MG63 (cell line): ENCODE results near the gene ANAPC2. TPM values are rescaled to one million over a fixed set of nuclear protein-coding genes. Genes with fewer than 3 reads are reported as not detected.
A peak's percentile ranks its signal among the peaks of the same experiment; 100 is the strongest.

ENCODE experiments used
- DNase-seq: peaks from one replicate; pipeline ENCODE4 v3.0.0-alpha.2; 2020
- H3K27me3 ChIP-seq: fragments of 250-450 bp; sonication (Bioruptor Pico); 2 replicates; pipeline ENCODE4 v1.5.1; 2020; ENCODE audit warnings: mild to moderate bottlenecking, moderate library complexity
- H3K36me3 ChIP-seq: fragments of 250-450 bp; sonication (Bioruptor Pico); 2 replicates; pipeline ENCODE4 v1.5.1; 2020; ENCODE audit warnings: mild to moderate bottlenecking, moderate library complexity
- H3K4me3 ChIP-seq: fragments of 250-450 bp; sonication (Bioruptor Pico); 2 replicates; pipeline ENCODE4 v1.5.1; 2020; ENCODE audit warnings: mild to moderate bottlenecking, moderate library complexity
- H3K9me3 ChIP-seq: fragments of 250-450 bp; sonication (Bioruptor Pico); 2 replicates; pipeline ENCODE4 v1.5.1; 2020; ENCODE audit warnings: mild to moderate bottlenecking, moderate library complexity
- total RNA-seq: library from RNA; depleted of rRNA; stranded (reverse); fragments of >200 nt; shearing (Covaris generic); gene quantifications from 2 replicates; pipeline ENCODE4 v1.2.3, GENCODE V29; 2014; ENCODE audit warnings: low replicate concordance

The ANAPC2 gene
- total RNA-seq, 1 experiment from 2014 or later = 34.6 TPM

DNA sequence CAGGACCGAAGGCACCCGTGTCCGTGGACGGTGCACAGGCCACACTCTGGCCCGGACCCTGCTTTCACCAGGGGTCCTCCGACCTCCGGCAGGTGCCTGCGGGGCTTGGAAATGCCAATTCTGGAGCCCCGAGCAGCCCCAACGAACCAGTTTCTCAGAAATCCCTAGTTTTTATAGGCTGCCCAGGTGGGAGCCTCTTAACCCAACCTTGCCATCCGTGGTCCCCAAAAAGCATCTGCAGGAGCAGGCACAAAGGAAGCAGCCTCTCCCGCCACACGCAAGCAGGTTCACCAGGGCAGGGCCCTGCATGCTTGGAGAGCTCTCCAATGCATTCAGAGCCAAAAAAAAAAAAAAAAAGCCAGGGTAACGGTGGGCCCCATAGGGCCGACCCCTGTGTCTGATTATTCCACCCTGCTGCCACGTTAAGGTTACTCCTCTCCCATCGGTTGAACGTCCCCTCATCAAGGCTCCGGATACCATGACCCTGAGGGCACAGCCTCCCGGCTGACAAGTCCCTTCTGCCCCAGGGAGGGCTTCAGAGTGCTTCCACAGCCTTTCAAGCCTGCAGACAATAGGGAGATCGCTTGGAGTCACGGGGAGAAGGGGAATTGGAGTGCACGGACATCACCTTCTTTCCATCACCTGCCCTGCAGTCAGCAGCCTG lies 13.0 kb upstream of the ANAPC2 start:
- Histone ChIP-seq H3K27me3 (no peaks in the 10 kb centered on the region), H3K9me3 (no peaks in the 10 kb centered on the region), H3K4me3 (peak overlapping the region; percentile 59), H3K36me3 (peaks cover 4% of the 10 kb centered on the region)
- DNase-seq = no peak

DNA sequence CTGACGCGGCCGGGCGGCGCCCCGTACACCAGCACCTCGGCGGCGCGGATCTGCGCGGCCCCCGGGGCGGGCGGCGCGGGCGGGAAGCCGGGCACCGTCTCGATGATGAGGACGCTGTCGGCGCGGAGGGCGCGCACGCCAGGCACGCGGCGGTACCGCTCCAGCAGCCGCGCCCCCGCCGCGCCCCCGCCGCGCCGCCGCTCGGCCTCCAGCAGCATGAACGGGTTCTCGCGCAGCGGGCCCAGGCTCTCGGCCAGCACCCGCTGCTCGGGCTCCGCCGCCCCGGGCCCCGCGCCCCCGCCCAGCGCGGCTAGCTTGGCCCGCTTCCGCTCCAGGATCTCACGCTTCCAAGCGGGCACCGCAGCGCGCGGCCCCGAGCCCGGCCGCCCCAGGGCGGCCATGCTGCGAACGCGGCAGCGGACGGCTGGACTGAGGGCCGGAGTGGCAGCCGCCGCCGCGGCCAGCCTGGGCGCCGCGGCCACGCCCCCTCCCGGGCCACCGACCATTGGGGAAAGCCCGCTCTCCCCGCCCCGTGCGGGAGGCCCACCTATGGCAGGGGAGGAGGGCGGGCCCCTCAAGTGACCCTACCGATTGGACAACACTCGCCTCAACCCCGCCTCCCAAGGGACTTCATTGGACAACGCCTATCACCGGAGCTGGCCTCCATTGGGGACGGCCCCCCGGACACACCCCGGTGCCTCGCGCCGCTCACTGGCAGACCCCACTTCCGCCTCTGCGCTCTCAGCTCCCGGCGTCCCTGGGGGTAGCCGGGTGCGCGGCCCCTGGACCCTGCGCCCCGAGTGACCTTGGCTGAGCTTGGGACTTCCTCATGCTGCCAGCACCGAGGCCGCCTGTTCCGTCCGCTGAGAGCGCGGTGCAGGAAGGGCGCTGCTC lies 12.2 kb upstream of the ANAPC2 start, which contains the start of gene TPRN:
TSS of gene TPRN (minus strand) at position 431 of the 894 bp plus-strand sequence. CDS start at position 401, 30 bp downstream.
- Histone ChIP-seq H3K27me3 (no peaks in the 10 kb centered on the region), H3K9me3 (no peaks in the 10 kb centered on the region), H3K36me3 (peaks cover 4% of the 10 kb centered on the region), H3K4me3 (peak within 1 kb of the TSS; percentile 59)
- DNase-seq = peak; percentile 99

DNA sequence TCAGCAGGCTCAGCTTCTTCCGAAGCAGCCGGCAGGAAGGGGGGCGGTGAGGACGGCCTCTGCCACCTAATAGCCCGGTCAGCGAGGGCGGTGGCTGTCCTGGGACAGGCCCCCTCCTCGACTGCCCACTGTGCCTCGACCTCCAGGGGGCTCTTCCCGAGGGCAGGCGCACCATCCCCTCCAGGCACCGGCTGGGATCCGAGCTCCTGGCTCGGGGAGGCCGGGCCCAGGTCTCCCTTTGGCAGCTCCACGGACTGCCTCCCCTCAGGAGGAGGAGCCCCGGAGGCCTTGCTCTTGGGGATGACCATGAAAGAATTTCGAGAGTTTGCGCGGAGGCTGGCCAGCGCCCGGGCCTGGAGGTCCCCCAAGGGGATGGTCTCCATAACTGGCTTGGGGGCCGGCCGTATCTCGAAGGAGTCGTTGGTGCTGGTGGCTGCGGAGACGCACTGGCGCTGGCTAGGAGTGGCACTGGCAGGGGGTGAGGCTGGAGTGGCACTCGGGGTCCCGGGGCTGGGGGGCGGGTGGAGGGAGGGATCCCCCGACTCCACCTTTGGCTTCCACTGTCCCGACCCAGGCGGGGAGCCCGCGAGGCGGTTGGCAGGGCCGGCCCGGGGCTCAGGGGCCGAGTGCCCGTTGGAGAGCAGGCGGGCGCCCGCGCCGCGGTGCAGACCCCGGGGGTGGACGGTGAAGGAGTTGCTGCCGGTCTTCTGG lies 11.2 kb upstream of the ANAPC2 start:
- DNase-seq = no peak

DNA sequence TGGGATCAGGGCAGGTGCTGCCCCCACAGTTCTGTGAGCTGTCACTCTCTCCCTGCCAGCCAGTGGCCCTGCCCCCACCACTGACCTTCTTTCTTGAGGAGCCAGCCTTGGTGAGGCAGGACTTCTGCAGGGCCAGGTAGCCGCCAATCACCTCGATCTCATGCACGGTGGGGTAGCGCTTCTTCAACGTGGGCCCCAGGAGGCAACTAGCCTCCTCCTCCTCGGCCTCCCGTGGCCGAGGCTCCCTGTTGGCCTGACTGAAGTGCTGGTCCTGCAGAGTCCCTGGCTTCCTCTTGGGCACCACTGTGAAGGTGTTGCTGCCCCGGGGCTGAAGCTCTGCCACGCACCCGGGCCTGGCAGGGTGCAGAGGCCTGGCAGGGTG lies 10.5 kb upstream of the ANAPC2 start:
- Histone ChIP-seq H3K4me3 (no peak overlapping the region), H3K36me3 (peaks cover under 1% of the 10 kb centered on the region; the same call in 1 of the 2 replicates), H3K27me3 (no peaks in the 10 kb centered on the region), H3K9me3 (no peaks in the 10 kb centered on the region)
- no peak for DNase-seq

More for the DNA sequence above, 11.2 kb upstream of the ANAPC2 start:
- peak overlapping the region; percentile 30 for H3K4me3 ChIP-seq
- peaks cover 4% of the 10 kb centered on the region for H3K36me3 ChIP-seq
- H3K27me3 ChIP-seq = no peaks in the 10 kb centered on the region
- no peaks in the 10 kb centered on the region for H3K9me3 ChIP-seq

DNA sequence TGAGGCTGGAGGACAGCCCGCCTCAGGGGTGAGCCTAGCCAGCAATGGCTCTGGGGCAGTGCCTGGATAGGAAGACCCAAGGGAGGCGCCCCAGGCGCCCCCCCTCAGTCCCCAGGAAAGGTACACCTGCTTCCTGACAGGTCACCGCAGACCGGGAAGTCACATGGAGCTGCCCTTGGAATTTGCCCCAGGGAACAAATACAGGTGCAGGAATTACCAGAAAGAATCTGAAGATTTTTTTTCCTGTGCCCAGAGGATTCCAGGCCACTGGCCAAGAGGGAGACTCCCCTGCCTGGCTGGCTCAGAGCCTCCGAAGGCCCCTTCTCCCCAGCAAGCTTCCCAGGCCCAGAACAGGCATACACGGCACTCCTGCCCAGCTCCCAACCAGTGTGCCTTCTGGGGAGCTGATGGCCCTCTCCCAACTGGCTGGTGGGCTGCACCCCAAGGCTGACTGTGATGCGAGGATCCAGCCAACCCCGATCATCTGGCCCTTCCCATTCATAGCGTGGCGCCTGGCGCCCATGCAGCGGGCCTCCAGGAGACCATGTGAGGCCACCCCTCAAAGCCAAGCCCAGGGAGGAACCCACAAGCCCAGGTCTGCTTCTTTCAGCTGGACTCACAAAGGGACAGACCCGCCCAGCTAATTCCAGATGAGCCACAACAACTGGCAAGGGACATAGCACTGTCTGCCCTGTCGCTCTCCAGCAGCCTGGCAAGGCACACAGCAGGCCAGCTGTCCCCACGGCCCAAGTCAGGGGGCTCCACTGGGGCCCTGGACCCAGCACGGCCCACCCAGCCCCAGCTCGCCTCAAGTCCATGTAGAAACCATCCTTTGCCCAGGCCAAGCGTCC lies 9.9 kb upstream of the ANAPC2 start:
- Histone ChIP-seq H3K9me3 (no peaks in the 10 kb centered on the region), H3K36me3 (no peaks in the 10 kb centered on the region), H3K27me3 (no peaks in the 10 kb centered on the region), H3K4me3 (no peak overlapping the region)
- no peak for DNase-seq

DNA sequence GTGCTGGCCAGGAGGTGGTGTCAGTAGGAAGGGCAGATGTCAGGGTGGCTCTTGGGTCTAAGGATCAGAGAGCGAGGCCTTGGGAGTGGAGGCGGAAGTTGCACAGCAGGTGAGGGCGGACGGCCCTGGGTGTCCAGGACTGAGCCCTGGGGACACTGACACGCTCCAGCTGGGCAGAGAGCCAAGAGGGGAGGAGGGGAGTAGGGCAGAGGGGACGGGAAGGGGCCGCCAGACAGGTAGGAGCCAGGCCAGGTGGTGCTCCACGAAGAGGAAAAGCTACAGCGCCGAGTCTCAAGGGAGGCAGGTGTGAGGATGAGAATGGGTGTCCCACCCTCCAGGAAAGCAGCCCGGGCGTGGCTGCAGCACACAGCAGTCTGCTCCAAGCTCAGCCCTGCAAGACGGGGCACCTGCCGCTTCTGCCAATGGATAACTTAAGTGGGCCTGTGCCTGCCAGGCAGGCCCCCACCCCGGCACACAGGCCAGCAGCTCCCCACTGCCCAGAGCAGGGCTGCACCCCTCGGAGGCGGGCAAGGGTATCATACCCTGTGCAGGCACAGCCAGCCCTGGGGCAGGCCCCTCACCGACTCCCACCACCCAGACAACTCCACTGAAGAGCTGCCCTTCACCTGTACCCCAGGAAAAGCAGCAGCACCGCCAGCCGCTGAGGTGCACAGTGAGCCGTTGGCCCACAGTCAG lies 7.3 kb upstream of the ANAPC2 start:
- Histone ChIP-seq H3K27me3 (no peaks in the 10 kb centered on the region), H3K4me3 (no peak overlapping the region), H3K9me3 (no peaks in the 10 kb centered on the region), H3K36me3 (no peaks in the 10 kb centered on the region)
- DNase-seq = no peak

DNA sequence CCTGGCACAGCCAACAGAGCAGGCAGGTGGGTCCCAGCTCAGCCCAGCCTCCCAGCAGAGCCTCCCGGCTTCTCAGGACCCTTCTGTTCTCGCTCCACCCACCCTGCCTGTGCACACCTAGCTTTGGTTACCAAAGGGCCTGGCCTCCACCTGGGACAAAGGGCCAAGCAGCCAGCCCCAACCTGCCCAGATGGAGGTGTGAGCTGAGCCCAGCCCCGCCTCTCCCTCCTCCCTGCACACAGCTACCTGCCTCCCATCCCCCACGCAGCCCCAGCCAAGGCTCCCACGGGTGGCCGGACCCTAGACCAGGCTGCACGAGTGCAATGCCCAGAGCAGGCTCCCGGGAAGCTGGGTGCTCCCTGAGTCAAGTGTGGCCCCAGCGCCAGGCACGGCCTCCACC lies 6.5 kb upstream of the ANAPC2 start:
- Histone ChIP-seq H3K4me3 (no peak overlapping the region), H3K9me3 (no peaks in the 10 kb centered on the region), H3K27me3 (no peaks in the 10 kb centered on the region), H3K36me3 (peaks cover 3% of the 10 kb centered on the region)
- DNase-seq = no peak

DNA sequence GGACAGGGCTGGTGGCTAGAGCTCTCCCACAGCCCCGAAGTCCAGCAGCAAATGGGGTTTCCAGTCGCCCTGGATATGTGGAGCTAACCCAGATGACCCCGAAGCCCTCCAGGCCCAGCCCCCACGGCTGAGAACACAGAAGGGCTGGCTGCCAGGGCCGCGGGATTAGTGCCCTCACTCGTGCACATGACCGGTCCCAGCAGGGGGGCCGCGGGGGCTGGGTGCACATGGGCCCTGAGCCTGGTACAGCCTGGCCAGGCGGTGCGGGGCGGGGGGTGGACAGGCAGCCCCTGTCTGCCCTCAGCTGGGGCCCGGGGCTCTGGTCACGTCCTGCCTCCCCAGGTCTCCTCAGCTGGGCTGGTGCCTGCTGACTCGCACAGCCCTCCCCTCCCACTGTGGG lies 6.0 kb upstream of the ANAPC2 start:
- no peaks in the 10 kb centered on the region for H3K27me3 ChIP-seq
- H3K36me3 ChIP-seq = peaks cover 8% of the 10 kb centered on the region
- no peak for DNase-seq

DNA sequence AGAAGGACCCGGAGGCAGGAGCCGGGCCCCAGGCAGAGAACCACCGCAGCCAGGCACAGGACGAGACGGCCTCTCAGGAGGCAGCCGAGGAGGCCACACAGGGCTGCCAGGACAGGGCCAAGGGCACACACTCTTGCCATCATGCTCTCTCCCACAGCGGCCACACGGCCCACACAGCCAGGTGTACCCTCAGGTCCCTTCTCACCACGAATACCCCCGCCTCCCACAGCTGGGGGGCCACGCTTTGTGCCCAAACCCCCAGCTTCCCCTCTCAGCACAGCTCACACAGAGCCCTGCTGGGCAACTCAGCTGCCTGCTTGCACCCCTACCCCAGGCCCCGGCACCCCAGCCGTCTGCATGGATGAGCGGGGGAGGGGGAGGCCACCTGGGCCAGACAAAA lies 5.4 kb upstream of the ANAPC2 start:
- no peaks in the 10 kb centered on the region for H3K27me3 ChIP-seq
- H3K9me3 ChIP-seq = no peaks in the 10 kb centered on the region
- DNase-seq = no peak
- peaks cover 8% of the 10 kb centered on the region for H3K36me3 ChIP-seq
- no peak overlapping the region for H3K4me3 ChIP-seq

More for the DNA sequence above, 6.0 kb upstream of the ANAPC2 start:
- Histone ChIP-seq H3K4me3 (no peak overlapping the region), H3K9me3 (no peaks in the 10 kb centered on the region)

DNA sequence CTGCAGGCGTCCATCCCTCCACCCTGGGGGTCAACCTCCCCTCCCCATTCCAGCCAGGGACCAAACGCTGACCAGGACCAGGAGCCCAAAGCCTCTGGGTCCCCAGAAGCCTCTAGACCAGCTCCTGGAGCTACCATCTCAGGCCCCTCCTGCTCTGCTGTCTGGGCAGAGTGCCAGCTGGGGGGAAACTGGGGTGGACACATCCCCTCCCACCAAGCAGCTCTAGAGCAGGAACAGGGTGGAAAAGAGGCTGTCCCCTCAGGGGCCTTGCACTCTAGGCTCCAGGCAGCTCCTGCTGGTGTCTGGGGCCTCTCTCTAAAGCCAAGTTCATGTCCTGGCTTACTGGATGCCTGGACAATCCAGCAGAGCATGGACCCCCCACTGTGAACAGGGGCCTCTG lies 4.5 kb upstream of the ANAPC2 start:
- Histone ChIP-seq H3K9me3 (no peaks in the 10 kb centered on the region), H3K4me3 (no peak overlapping the region), H3K36me3 (peaks cover 8% of the 10 kb centered on the region), H3K27me3 (no peaks in the 10 kb centered on the region)
- no peak for DNase-seq

DNA sequence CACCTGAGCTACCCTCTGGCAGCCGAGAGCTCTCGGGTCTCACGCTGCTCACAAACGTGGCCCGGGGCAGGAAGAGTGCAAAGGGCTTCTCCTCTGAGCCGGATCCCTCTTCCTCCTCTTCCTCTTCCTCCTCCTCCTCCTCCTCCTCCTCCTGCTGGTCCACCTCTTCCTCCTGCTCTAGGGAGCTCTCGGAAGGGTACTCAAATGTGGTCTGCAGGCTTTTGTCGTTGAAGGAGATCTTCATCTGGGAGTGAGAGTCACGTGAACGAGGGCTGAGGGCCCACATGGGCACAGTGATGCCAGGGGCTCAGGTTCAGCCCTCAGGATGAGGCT lies 4.1 kb upstream of the ANAPC2 start:
- Histone ChIP-seq H3K9me3 (no peaks in the 10 kb centered on the region), H3K4me3 (no peak overlapping the region), H3K27me3 (no peaks in the 10 kb centered on the region), H3K36me3 (peaks cover 9% of the 10 kb centered on the region)
- DNase-seq = no peak

DNA sequence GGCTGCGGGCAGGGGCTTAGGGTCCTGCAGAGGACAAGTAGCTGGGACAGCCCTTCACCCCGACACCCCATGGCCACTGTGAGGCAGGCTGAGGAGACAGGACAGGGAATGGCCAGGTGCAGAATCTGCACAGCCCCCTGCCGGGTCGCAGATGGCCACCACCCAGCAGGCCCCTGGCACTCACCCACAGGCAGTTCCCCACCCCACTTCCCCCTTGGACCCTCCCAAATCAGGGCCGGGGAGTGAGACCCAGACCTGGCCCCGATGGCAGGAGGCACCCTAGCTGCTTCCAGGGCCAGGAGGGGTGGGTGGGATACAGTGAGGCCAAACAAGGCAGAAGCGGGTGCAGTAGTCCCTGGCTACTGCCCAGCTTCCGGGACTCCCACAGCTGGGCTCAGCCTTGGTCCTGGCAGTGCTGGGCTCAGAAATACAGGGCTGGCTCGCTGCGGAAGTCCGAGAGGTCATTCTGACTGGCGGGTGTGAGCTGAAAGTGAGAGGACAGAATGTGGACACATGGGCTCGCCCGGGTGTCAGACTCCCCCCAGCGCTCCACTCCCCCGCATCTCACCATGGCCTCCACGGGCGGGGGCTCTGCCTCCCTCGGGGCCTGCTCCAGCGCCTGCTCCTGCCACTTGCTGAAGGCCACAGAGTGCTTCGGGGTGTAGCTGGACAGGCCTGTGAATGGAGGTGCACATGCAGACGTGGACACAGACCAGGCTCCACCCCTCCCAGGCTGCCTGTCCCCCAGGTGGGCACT lies 3.5 kb upstream of the ANAPC2 start:
- H3K9me3 ChIP-seq = no peaks in the 10 kb centered on the region
- H3K4me3 ChIP-seq = no peak overlapping the region
- H3K36me3 ChIP-seq = peaks cover 15% of the 10 kb centered on the region
- no peak for DNase-seq
- H3K27me3 ChIP-seq = no peaks in the 10 kb centered on the region

DNA sequence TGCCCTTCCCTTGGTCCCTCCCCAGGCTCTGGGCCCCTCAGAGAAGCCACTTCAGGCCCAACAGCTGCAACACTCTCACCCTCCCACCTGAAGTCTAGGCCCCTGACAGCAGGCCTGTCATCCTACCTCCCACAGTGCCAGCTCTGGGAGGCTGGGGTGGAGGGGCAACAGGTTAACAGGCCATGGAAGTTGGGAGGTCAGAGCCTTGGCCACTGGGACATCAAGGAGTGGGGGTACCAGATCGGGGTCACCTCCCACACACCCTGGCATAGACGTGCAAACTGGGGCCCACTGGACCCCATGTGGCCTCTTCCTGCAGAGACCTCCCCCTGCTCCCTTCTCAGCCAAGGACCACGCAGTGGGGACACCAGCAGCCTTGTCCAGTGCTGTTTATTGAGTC lies 2.9 kb upstream of the ANAPC2 start:
- DNase-seq = no peak
- Histone ChIP-seq H3K36me3 (peaks cover 16% of the 10 kb centered on the region), H3K4me3 (no peak overlapping the region), H3K27me3 (no peaks in the 10 kb centered on the region), H3K9me3 (no peaks in the 10 kb centered on the region)

DNA sequence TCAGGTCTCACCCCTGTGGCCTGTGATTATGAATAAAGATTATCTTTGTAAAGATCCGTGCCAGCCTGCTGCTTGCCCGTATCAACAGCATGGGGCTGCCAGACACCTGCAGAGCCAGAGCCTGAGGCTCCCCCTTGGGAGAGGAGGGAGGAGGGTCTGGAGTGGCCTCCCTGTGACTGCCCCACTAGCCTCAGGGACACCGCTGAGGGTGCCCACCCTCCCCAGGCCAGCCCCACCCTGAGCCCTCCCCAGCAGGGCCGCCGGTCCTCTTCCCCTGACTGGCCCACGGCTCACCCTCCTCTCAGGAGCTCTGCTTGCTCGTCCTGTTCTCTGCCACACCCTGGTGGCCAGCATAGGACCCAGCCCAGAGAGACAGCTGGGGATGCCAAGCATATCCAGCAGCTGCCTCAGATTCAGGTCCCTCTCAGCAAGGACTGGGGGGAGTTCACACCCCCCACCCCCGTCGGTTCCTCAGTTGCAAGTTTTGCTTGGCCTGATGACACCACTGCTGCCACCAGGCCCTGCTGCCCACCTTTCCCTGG lies 2.0 kb upstream of the ANAPC2 start:
- no peaks in the 10 kb centered on the region for H3K9me3 ChIP-seq
- H3K27me3 ChIP-seq = no peaks in the 10 kb centered on the region

More for the DNA sequence above, 2.0 kb upstream of the ANAPC2 start:
- H3K36me3 ChIP-seq = peaks cover 18% of the 10 kb centered on the region
- no peak overlapping the region for H3K4me3 ChIP-seq
- DNase-seq = no peak
